HL-60 (cell line): ENCODE results near the gene LCE1C.

Experiments used
- DNase-seq, 2 experiments: peaks; one replicate each; pipeline ENCODE4 v3.0.0-alpha.2; 2010 to 2020; ENCODE audit warnings: low read depth in 1 of 2, low spot score in 1 of 2
- H3K27ac ChIP-seq: fragments of 250-450 bp; sonication (Bioruptor Pico); replicated peaks from 2 replicates; pipeline ENCODE4 v1.5.1; 2020; ENCODE audit warnings: mild to moderate bottlenecking, moderate library complexity
- H3K27me3 ChIP-seq: fragments of 250-450 bp; sonication (Bioruptor Pico); 2 replicates; pipeline ENCODE4 v1.5.1; 2021; ENCODE audit warnings: mild to moderate bottlenecking, moderate library complexity; ENCODE audit not compliant: insufficient read depth, poor library complexity, severe bottlenecking
- H3K4me3 ChIP-seq: replicated peaks from 2 replicates; pipeline ENCODE4 v1.5.1; 2011; ENCODE audit warnings: mild to moderate bottlenecking, control low read depth, low read length; ENCODE audit not compliant: insufficient read depth
- CTCF ChIP-seq: IDR thresholded peaks from one replicate; pipeline ENCODE4 v1.5.1; 2011; ENCODE audit warnings: low read length, control low read depth, inconsistent platforms; ENCODE audit not compliant: insufficient read depth
- GABPA ChIP-seq: IDR thresholded peaks from 2 replicates; pipeline ENCODE4 v1.6.1; 2012; ENCODE audit warnings: low read depth
- POLR2AphosphoS5 ChIP-seq: IDR thresholded peaks from 2 replicates; pipeline ENCODE4 v1.6.1; 2012; ENCODE audit warnings: low read depth
- SPI1 ChIP-seq: IDR thresholded peaks from 2 replicates; pipeline ENCODE4 v1.6.1; 2012; ENCODE audit warnings: low read depth, mild to moderate bottlenecking, borderline replicate concordance
- TF ChIP-seq, protein P1 (sequence below): IDR thresholded peaks from 2 replicates; pipeline ENCODE4 v1.6.1; 2012; ENCODE audit warnings: low read depth; ENCODE audit not compliant: insufficient replicate concordance

LCE1C gene

GRCh38 chr1:152795686-152796085 is 10.8 kb downstream of the LCE1C start:
- no peak for DNase-seq
- TF ChIP-seq SPI1 (no peak), GABPA (no peak), CTCF (no peak), POLR2AphosphoS5 (no peak)
- TF ChIP-seq, protein P1, sequence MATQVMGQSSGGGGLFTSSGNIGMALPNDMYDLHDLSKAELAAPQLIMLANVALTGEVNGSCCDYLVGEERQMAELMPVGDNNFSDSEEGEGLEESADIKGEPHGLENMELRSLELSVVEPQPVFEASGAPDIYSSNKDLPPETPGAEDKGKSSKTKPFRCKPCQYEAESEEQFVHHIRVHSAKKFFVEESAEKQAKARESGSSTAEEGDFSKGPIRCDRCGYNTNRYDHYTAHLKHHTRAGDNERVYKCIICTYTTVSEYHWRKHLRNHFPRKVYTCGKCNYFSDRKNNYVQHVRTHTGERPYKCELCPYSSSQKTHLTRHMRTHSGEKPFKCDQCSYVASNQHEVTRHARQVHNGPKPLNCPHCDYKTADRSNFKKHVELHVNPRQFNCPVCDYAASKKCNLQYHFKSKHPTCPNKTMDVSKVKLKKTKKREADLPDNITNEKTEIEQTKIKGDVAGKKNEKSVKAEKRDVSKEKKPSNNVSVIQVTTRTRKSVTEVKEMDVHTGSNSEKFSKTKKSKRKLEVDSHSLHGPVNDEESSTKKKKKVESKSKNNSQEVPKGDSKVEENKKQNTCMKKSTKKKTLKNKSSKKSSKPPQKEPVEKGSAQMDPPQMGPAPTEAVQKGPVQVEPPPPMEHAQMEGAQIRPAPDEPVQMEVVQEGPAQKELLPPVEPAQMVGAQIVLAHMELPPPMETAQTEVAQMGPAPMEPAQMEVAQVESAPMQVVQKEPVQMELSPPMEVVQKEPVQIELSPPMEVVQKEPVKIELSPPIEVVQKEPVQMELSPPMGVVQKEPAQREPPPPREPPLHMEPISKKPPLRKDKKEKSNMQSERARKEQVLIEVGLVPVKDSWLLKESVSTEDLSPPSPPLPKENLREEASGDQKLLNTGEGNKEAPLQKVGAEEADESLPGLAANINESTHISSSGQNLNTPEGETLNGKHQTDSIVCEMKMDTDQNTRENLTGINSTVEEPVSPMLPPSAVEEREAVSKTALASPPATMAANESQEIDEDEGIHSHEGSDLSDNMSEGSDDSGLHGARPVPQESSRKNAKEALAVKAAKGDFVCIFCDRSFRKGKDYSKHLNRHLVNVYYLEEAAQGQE: no peak
- no peak overlapping the region for H3K27ac ChIP-seq
- no peak overlapping the region for H3K4me3 ChIP-seq
- peaks cover 4% of the 10 kb centered on the region for H3K27me3 ChIP-seq

GRCh38 chr1:152786077-152786476 is 20.4 kb downstream of the LCE1C start, which contains the start of gene LCE1E:
Gene LCE1E, plus strand, starts transcription at chr1:152786257. Its CDS starts 1,043 bp downstream, at chr1:152787300.
- Histone ChIP-seq H3K4me3 (no peak within 1 kb of the TSS), H3K27me3 (peaks cover 7% of the 10 kb centered on the region), H3K27ac (no peak within 1 kb of the TSS)
- TF ChIP-seq GABPA (no peak), POLR2AphosphoS5 (no peak), SPI1 (no peak)
- TF ChIP-seq, protein P1: no peak
- DNase-seq: no peak

- no peak for DNase-seq
- peaks cover 7% of the 10 kb centered on the region for H3K27me3 ChIP-seq
Observed at GRCh38 chr1:152783095-152783494, 23.4 kb downstream of the LCE1C start.

More at GRCh38 chr1:152783095-152783494, 23.4 kb downstream of the LCE1C start:
- TF ChIP-seq CTCF (no peak), SPI1 (no peak), GABPA (no peak), POLR2AphosphoS5 (no peak)
- TF ChIP-seq, protein P1: no peak
- no peak overlapping the region for H3K27ac ChIP-seq
- H3K4me3 ChIP-seq: no peak overlapping the region
